Activated CD4-positive, alpha-beta memory T cell treated with anti-CD3 and anti-CD28 coated beads for 36 hours (primary cell): ENCODE data around the gene ATG9A. TPM values are rescaled to one million over a fixed set of nuclear protein-coding genes. Genes with fewer than 3 reads are reported as not detected.
"Not testable (repeated sequence)": the region's sequence is repeated elsewhere in the genome, so short reads cannot be mapped to it uniquely, and the experiment has no call there.

ENCODE experiments used
- CTCF ChIA-PET: fragments of 350-600 bp; sonication (Branson Sonifier 250); formaldehyde crosslinking; loops from one replicate; lab custom pipeline; 2021; ENCODE audit warnings: antibody characterized with exemption, inconsistent platforms; lab: Charles Lee
- POLR2A ChIA-PET: fragments of 350-600 bp; sonication (Branson Sonifier 250); formaldehyde crosslinking; loops from one replicate; lab custom pipeline; 2021; ENCODE audit warnings: antibody characterized with exemption; lab: Charles Lee
- DNase-seq: peaks from one replicate; pipeline ENCODE4 v3.0.0-alpha.2; 2020
- H3K27ac Mint-ChIP-seq: one replicate; pipeline ENCODE4 v1.8.0; 2021; ENCODE audit warnings: mixed read lengths
- H3K27me3 Mint-ChIP-seq: one replicate; pipeline ENCODE4 v1.8.0; 2021; ENCODE audit warnings: mixed read lengths
- H3K36me3 Mint-ChIP-seq: one replicate; pipeline ENCODE4 v1.8.0; 2021; ENCODE audit warnings: mixed read lengths
- H3K4me1 Mint-ChIP-seq: one replicate; pipeline ENCODE4 v1.8.0; 2021; ENCODE audit warnings: low read depth, mixed read lengths
- H3K4me3 Mint-ChIP-seq: one replicate; pipeline ENCODE4 v1.8.0; 2021; ENCODE audit warnings: mild to moderate bottlenecking, mixed read lengths
- H3K9me3 Mint-ChIP-seq: one replicate; pipeline ENCODE4 v1.8.0; 2021; ENCODE audit warnings: mixed read lengths
- intact Hi-C: fragments of 100-400 bp; cut with micrococcal nuclease; formaldehyde crosslinking; loops from one replicate; pipeline ENCODE4 v1.15.1; 2023
- total RNA-seq, 2 experiments: library from RNA; stranded (reverse); gene quantifications; one replicate each; pipeline ENCODE4 v1.2.3, GENCODE V29; 2021

ATG9A gene
- total RNA-seq, 2 experiments from 2014 or later: 34.7 to 39.5 TPM

- CTCF ChIA-PET: no interaction called here
- no peaks in the 10 kb centered on the region for H3K9me3 Mint-ChIP-seq
- no peaks in the 10 kb centered on the region for H3K36me3 Mint-ChIP-seq
- intact Hi-C loops: no loop called here
- no peak overlapping the region for H3K27ac Mint-ChIP-seq
- POLR2A ChIA-PET: no interaction called here
- H3K4me1 Mint-ChIP-seq: no peaks in the 10 kb centered on the region
- H3K4me3 Mint-ChIP-seq: no peak overlapping the region
- H3K27me3 Mint-ChIP-seq: no peaks in the 10 kb centered on the region
- DNase-seq: no peak
Measured at GRCh38 chr2:219268294-219268693, 38.9 kb upstream of the ATG9A start.

DNA sequence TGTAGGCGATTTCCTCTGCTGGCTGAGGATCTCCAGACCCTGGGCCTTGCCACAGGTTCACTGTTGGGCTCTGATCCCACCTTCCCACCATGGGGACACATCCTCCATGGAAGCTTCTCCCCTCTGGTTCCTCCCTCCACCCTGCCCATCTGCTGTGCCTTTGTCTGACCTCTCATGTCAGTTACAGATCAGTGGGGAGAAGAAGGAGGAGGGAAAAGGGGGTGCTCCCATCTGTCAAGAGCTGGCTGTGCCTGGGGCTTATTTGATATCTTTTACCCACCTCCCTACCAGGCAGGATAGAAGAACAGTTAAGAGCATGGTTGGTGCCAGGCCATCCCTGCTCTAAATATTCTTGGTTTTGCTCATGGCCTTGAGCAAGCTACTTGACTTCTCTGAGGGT is 37.5 kb upstream of the ATG9A start:
- H3K36me3 Mint-ChIP-seq: no peaks in the 10 kb centered on the region
- H3K27ac Mint-ChIP-seq: no peak overlapping the region
- CTCF ChIA-PET: interaction anchor here (1.3 kb wide), 1 partner anchor 11 kb away, joined by 4 read pairs; no protein-coding TSS in a partner anchor
- H3K27me3 Mint-ChIP-seq: no peaks in the 10 kb centered on the region
- no peak for DNase-seq
- no peak overlapping the region for H3K4me3 Mint-ChIP-seq
- POLR2A ChIA-PET: no interaction called here
- intact Hi-C loops: no loop called here
- no peaks in the 10 kb centered on the region for H3K9me3 Mint-ChIP-seq
- no peaks in the 10 kb centered on the region for H3K4me1 Mint-ChIP-seq

DNA sequence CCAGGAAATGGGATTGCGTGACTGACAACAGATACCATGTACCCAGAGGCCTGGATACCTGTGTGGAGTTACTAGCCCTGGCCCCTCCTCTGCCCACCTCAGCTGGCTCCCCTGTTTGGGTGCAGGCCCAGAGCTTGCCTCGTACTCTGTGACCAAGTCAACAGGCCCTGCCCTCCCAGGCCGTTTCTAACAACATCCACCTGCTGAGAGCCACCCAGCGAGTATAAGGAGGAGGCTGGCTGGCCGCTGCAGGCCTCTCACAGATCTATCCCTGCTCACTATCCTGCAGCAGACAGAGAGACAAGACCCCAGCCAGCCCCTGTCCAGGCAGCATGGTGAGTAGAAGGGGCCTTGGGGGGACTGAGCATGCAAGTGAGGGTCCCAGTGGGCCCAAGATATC is 36.8 kb upstream of the ATG9A start:
- intact Hi-C loops: no loop called here
- Mint-ChIP-seq H3K27me3 (peaks cover 1% of the 10 kb centered on the region), H3K4me3 (no peak overlapping the region), H3K4me1 (no peaks in the 10 kb centered on the region), H3K27ac (no peak overlapping the region), H3K36me3 (no peaks in the 10 kb centered on the region), H3K9me3 (no peaks in the 10 kb centered on the region)
- ChIA-PET POLR2A (interaction anchor here (1.9 kb wide), 1 partner anchor 12 kb away, joined by 6 read pairs; the partner anchor contains the start of gene TUBA4A), CTCF (interaction anchor here (0.9 to 1.3 kb wide), 2 partner anchors 12 to 33 kb away, joined by 4 read pairs; no protein-coding TSS in a partner anchor)
- DNase-seq: no peak

GRCh38 chr2:219261024-219261855 is 31.8 kb upstream of the ATG9A start:
- DNase-seq: no peak
- no peak overlapping the region for H3K27ac Mint-ChIP-seq
- no peaks in the 10 kb centered on the region for H3K9me3 Mint-ChIP-seq
- intact Hi-C loops: no loop called here
- no peak overlapping the region for H3K4me3 Mint-ChIP-seq
- ChIA-PET CTCF (interaction anchor here (1.1 to 4.8 kb wide), 4 partner anchors 10 to 34 kb away, joined by 3 to 28 read pairs (median 13); partner anchors contain the start of gene DNAJB2), POLR2A (no interaction called here)
- H3K27me3 Mint-ChIP-seq: peaks cover 1% of the 10 kb centered on the region
- no peaks in the 10 kb centered on the region for H3K36me3 Mint-ChIP-seq
- no peaks in the 10 kb centered on the region for H3K4me1 Mint-ChIP-seq

DNA sequence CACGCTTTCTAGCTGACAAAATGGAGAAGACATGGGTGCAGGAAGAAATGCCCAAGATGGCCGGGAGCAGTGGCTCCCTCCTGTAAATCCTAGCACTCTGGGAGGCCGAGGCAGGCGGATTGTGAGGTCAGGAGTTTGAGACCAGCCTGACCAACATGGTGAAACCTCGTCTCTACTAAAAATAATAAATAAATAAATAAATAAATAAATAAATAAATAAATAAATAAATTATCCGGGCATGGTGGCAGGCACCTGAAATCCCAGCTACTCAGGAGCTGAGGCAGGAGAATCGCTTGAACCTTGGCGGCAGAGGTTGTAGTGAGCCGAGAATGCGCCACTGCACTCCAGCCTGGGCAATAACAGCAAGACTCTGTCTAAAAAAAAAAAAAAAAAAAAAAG is 29.5 kb upstream of the ATG9A start:
- POLR2A ChIA-PET: interaction anchor here (1.1 kb wide), 1 partner anchor 14 kb away, joined by 3 read pairs; the partner anchor contains the start of genes GLB1L and STK16

GRCh38 chr2:219254590-219255201 is 25.3 kb upstream of the ATG9A start:
- DNase-seq: peak; percentile 68
- Mint-ChIP-seq H3K4me1 (peaks cover 42% of the 10 kb centered on the region), H3K4me3 (peak overlapping the region; percentile 86), H3K9me3 (no peaks in the 10 kb centered on the region), H3K27ac (peak overlapping the region; percentile 97), H3K36me3 (peaks cover 32% of the 10 kb centered on the region), H3K27me3 (no peaks in the 10 kb centered on the region)
- ChIA-PET CTCF (interaction anchor here (0.8 to 8.2 kb wide), 10 partner anchors 9 to 95 kb away, joined by 3 to 95 read pairs (median 5); partner anchors contain the start of genes ANKZF1, ATG9A, DNAJB2 and GLB1L), POLR2A (interaction anchor here (0.8 to 4.7 kb wide), 13 partner anchors 9 to 358 kb away, joined by 3 to 85 read pairs (median 5); partner anchors contain the start of genes ABCB6, ANKZF1, ATG9A and CNPPD1)
- intact Hi-C loops: loop anchor here (1.0 to 10.0 kb wide), 5 partner anchors 25 to 600 kb away; partner anchors contain the start of genes ANKZF1, ATG9A, BCS1L and RETREG2

More for the DNA sequence above, 29.5 kb upstream of the ATG9A start:
- not testable (repeated sequence) for H3K4me3 Mint-ChIP-seq, H3K27ac Mint-ChIP-seq, H3K27me3 Mint-ChIP-seq, DNase-seq, H3K36me3 Mint-ChIP-seq, H3K9me3 Mint-ChIP-seq
- CTCF ChIA-PET: interaction anchor here (1.0 to 8.2 kb wide), 3 partner anchors 20 to 36 kb away, joined by 3 to 95 read pairs (median 14); partner anchors contain the start of gene DNAJB2
- intact Hi-C loops: loop anchor here (10.0 kb wide), 1 partner anchor 604 kb away; the partner anchor contains the start of genes BCS1L and ZNF142
- peaks cover 13% of the 10 kb centered on the region for H3K4me1 Mint-ChIP-seq

DNA sequence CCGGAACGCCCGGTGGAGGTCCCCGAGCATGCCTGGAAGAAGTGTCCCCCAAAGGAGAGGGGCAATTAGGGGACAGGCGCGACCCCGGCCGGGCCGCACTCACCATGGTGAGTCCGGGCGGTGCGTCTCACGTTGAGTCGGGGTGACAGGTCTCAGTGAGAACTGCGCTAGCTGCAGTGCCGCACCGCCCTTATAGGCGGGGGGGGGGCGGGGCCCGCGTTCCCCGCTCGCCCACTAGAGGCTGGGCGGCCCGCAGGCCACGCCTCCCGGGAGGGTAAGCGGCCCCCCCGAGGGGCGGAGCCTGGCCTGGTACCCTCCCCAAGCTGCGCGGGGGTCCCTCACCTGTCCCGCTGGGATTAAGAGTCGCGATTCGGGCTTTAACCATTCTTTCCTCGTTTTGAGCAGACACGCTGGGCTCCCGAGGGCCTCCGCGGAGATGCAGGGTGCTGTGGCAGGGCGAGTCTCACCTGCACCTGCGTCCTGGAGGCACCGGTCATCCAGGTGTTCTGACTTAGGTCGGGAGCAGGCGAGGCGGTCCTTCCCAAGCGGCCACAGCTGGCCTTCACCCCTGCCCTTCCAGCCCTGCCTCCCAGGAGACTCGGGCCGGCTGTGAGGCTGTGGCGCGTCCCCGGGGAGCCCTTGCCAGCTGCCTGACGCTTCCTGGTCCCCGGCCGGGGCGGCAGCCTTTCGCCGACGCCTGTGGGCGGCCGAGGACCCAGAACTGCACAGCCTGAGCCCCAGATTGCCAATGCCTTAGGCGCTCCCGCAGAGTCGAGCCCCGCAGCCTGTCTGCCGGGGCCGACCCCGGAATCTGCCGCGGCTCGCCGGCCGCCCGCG is 24.5 kb upstream of the ATG9A start, which contains the start of gene TUBA4A:
Gene TUBA4A, minus strand, starts transcription at position 166 of the 837 bp plus-strand sequence. Its CDS starts 60 bp downstream, at position 106.
- ChIA-PET CTCF (interaction anchor here (0.9 to 8.2 kb wide), 9 partner anchors 9 to 94 kb away, joined by 3 to 95 read pairs (median 6); partner anchors contain the start of genes ANKZF1, ATG9A, DNAJB2 and GLB1L), POLR2A (interaction anchor here (0.8 to 4.7 kb wide), 15 partner anchors 8 to 356 kb away, joined by 3 to 85 read pairs (median 6); partner anchors contain the start of genes ABCB6, ANKZF1, ATG9A and CNPPD1)
- H3K9me3 Mint-ChIP-seq: no peaks in the 10 kb centered on the region
- peaks cover 38% of the 10 kb centered on the region for H3K36me3 Mint-ChIP-seq
- H3K4me1 Mint-ChIP-seq: peaks cover 49% of the 10 kb centered on the region
- intact Hi-C loops: loop anchor here (1.0 to 10.0 kb wide), 10 partner anchors 9 to 599 kb away; partner anchors contain the start of genes ABCB6, ANKZF1, ATG9A and BCS1L
- no peaks in the 10 kb centered on the region for H3K27me3 Mint-ChIP-seq
- peak; percentile 92 for DNase-seq
- peak within 1 kb of the TSS; percentile 97 for H3K27ac Mint-ChIP-seq
- H3K4me3 Mint-ChIP-seq: peak within 1 kb of the TSS; percentile 86

DNA sequence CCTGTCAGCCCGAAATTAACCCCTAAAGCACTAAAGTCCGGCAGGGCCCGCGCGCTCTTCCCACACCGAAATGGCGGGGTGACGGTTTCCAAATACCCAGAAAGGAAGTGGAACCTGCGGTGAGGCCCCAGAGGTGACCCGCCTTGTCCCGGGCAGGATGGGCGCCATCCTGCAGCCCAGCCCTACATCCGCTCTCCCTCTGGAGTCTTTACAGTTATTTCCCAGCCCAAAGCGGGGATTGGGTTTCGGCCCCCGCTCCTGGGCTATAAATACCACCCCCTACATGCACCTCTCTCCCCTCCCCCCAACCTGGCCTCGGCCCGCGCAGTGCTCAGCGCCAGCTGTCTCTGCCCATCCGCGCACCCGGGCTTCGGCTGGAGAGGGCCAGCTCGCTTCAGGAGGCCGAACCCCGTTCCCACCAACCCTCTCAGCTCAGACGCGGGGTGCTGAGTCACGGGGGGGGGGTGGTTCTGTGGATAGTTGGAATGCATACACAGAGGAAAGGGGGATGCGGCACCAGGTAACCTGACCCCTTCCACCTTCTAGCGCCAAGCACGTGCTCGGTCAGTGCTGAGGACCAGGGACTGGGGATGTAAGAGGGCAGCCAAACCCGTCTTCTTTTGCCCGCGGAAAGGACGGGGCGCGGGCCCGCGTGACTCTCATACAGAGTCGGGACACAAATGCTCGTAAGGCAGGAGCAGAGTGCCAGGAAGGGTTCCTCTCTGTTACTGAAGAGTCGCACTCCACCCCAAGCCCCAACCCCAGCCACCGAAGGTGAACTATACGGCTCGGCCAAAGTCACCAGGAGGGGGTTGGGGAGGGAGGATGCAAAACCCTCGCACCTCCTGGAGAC is 23.7 kb upstream of the ATG9A start, which contains the start of gene TUBA4B:
Gene TUBA4B, plus strand, starts transcription at position 344 of the 853 bp plus-strand sequence. Its CDS starts 165 bp downstream, at position 509.
- Mint-ChIP-seq H3K27me3 (no peaks in the 10 kb centered on the region), H3K27ac (peak within 1 kb of the TSS; percentile 97), H3K9me3 (no peaks in the 10 kb centered on the region), H3K4me1 (peaks cover 58% of the 10 kb centered on the region), H3K4me3 (peak within 1 kb of the TSS; percentile 86), H3K36me3 (peaks cover 46% of the 10 kb centered on the region)
- ChIA-PET CTCF (interaction anchor here (0.5 to 8.2 kb wide), 6 partner anchors 14 to 1085 kb away, joined by 3 to 95 read pairs (median 4); partner anchors contain the start of genes ANKZF1, ATG9A and DNAJB2), POLR2A (interaction anchor here (0.7 to 4.7 kb wide), 15 partner anchors 8 to 848 kb away, joined by 3 to 85 read pairs (median 6); partner anchors contain the start of genes ABCB6, ANKZF1, ATG9A and CNPPD1)
- peak; percentile 79 for DNase-seq
- intact Hi-C loops: loop anchor here (1.0 to 10.0 kb wide), 6 partner anchors 8 to 598 kb away; partner anchors contain the start of genes ABCB6, BCS1L, DNAJB2 and GLB1L

DNA sequence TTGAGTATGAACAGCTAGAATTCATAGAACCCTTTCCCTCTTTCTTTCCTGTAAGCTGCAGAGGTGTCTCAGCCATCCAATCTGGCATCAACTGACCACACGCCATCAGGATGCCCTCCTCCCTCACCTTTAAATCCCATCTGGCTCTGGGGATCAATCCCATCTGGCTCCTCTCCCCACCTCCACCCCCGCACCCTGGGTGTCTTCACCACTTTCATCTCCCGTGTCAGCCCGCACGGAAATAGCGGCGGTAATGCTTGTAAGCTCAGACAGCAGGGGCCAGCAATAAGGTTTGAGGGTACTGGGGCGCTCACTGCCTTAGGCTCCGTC is 23.1 kb upstream of the ATG9A start:
- peak overlapping the region; percentile 97 for H3K27ac Mint-ChIP-seq
- CTCF ChIA-PET: interaction anchor here (0.5 to 8.2 kb wide), 8 partner anchors 14 to 1085 kb away, joined by 3 to 95 read pairs (median 4); partner anchors contain the start of genes ANKZF1, ATG9A and DNAJB2
- H3K9me3 Mint-ChIP-seq: no peaks in the 10 kb centered on the region
- H3K4me1 Mint-ChIP-seq: peaks cover 64% of the 10 kb centered on the region
- peaks cover 51% of the 10 kb centered on the region for H3K36me3 Mint-ChIP-seq
- peak overlapping the region; percentile 86 for H3K4me3 Mint-ChIP-seq
- POLR2A ChIA-PET: interaction anchor here (0.7 to 4.7 kb wide), 11 partner anchors 7 to 848 kb away, joined by 4 to 85 read pairs (median 8); partner anchors contain the start of genes ABCB6, ANKZF1, ATG9A and CNPPD1
- intact Hi-C loops: loop anchor here (10.0 kb wide), 1 partner anchor 598 kb away; the partner anchor contains the start of genes BCS1L and ZNF142
- no peaks in the 10 kb centered on the region for H3K27me3 Mint-ChIP-seq
- no peak for DNase-seq
